Suprapubic skin (tissue), 4 donors: ENCODE data around the gene KIF21B. TPM values are rescaled to one million over a fixed set of nuclear protein-coding genes. Genes with fewer than 3 reads are reported as not detected.

Experiments
- DNase-seq, 2 donors: peaks; one replicate each; pipeline ENCODE4 v3.0.0-alpha.2; 2019; ENCODE audit warnings: low spot score in 2 of 2
- H3K27ac ChIP-seq: fragments of 200-600 bp; sonication (generic); one replicate; pipeline ENCODE4 v1.5.1; 2019
- H3K27me3 ChIP-seq: fragments of 200-600 bp; sonication (generic); one replicate; pipeline ENCODE4 v1.5.1; 2019
- H3K36me3 ChIP-seq: fragments of 200-600 bp; sonication (generic); one replicate; pipeline ENCODE4 v1.5.1; 2019
- H3K4me1 ChIP-seq: fragments of 200-600 bp; sonication (generic); one replicate; pipeline ENCODE4 v1.5.1; 2019
- H3K4me3 ChIP-seq: fragments of 200-600 bp; sonication (generic); one replicate; pipeline ENCODE4 v1.5.1; 2019; ENCODE audit warnings: mild to moderate bottlenecking
- H3K9me3 ChIP-seq: fragments of 200-600 bp; sonication (generic); one replicate; pipeline ENCODE4 v1.5.1; 2019
- EP300 ChIP-seq: sonication (generic); formaldehyde crosslinking; IDR thresholded peaks from one replicate; pipeline ENCODE4 v1.6.1; 2017; ENCODE audit warnings: antibody characterized with exemption
- POLR2A ChIP-seq, 2 donors: fragments of 450-650 bp; IDR thresholded peaks; one replicate each; pipeline ENCODE4 v1.6.1; 2017; ENCODE audit warnings: antibody characterized with exemption in 2 of 2, mild to moderate bottlenecking in 2 of 2, moderate library complexity in 2 of 2
- POLR2AphosphoS5 ChIP-seq, 3 donors: sonication (generic); formaldehyde crosslinking; IDR thresholded peaks; one replicate each; pipeline ENCODE4 v1.6.1; 2017; ENCODE audit warnings: antibody characterized with exemption in 3 of 3
- WGBS: methylation state at CpG from one replicate; pipeline ENCODE4 v1.1.5; 2018; 5-methylcytosine and 5-hydroxymethylcytosine counted together
- total RNA-seq, 4 donors: library from RNA; depleted of rRNA; stranded (reverse); fragments of >200 nt; gene quantifications; one replicate each; pipeline ENCODE4 v1.1.0, GENCODE V29; 2016
- TF ChIP-seq, protein P1 (sequence below), 2 donors: fragments of 200-600 bp in 1 of 2; fragments of 450-650 bp in 1 of 2; sonication (generic) in 1 of 2; IDR thresholded peaks; one replicate each; pipeline ENCODE4 v1.5.1; 2016 to 2019; ENCODE audit warnings: antibody characterized with exemption in 2 of 2, mild to moderate bottlenecking in 1 of 2, moderate library complexity in 1 of 2

Gene KIF21B
- total RNA-seq, 4 donors from 2014 or later, result 0.65 to 2.3 (median 1.1) TPM

GRCh38 chr1:200972985-200973742 is 50.4 kb downstream of the KIF21B start:
- no peak for TF ChIP-seq POLR2A (IDR thresholded peaks at IDR 0.05)
- TF ChIP-seq EP300, result no peak
- no peak for TF ChIP-seq POLR2AphosphoS5 (IDR thresholded peaks at IDR 0.05)
- TF ChIP-seq, protein P1, sequence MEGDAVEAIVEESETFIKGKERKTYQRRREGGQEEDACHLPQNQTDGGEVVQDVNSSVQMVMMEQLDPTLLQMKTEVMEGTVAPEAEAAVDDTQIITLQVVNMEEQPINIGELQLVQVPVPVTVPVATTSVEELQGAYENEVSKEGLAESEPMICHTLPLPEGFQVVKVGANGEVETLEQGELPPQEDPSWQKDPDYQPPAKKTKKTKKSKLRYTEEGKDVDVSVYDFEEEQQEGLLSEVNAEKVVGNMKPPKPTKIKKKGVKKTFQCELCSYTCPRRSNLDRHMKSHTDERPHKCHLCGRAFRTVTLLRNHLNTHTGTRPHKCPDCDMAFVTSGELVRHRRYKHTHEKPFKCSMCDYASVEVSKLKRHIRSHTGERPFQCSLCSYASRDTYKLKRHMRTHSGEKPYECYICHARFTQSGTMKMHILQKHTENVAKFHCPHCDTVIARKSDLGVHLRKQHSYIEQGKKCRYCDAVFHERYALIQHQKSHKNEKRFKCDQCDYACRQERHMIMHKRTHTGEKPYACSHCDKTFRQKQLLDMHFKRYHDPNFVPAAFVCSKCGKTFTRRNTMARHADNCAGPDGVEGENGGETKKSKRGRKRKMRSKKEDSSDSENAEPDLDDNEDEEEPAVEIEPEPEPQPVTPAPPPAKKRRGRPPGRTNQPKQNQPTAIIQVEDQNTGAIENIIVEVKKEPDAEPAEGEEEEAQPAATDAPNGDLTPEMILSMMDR (IDR thresholded peaks at IDR 0.05), result no peak
- no peaks in the 10 kb centered on the region for H3K9me3 ChIP-seq
- no peak overlapping the region for H3K27ac ChIP-seq
- H3K4me3 ChIP-seq, result no peak overlapping the region
- H3K36me3 ChIP-seq, result no peaks in the 10 kb centered on the region
- H3K27me3 ChIP-seq, result no peaks in the 10 kb centered on the region
- no peak for DNase-seq
- peaks cover 12% of the 10 kb centered on the region for H3K4me1 ChIP-seq
- WGBS, result 89% methylated on average over 10 of the region's 17 CpGs

GRCh38 chr1:200971955-200972711 is 51.4 kb downstream of the KIF21B start:
- no peak overlapping the region for H3K4me3 ChIP-seq
- no peaks in the 10 kb centered on the region for H3K27me3 ChIP-seq
- peak in 1 of 2 donors; percentile 80 for DNase-seq
- 42% methylated on average over 18 of the region's 34 CpGs for WGBS
- H3K9me3 ChIP-seq, result no peaks in the 10 kb centered on the region
- TF ChIP-seq EP300 (no peak), POLR2AphosphoS5 (IDR thresholded peaks at IDR 0.05) (no peak), POLR2A (IDR thresholded peaks at IDR 0.05) (no peak)
- TF ChIP-seq, protein P1 (IDR thresholded peaks at IDR 0.05), result peak; percentile 46 to 85
- peaks cover 17% of the 10 kb centered on the region for H3K4me1 ChIP-seq
- H3K36me3 ChIP-seq, result no peaks in the 10 kb centered on the region
- no peak overlapping the region for H3K27ac ChIP-seq

- Histone ChIP-seq H3K27ac (no peak overlapping the region), H3K36me3 (no peaks in the 10 kb centered on the region), H3K4me1 (peaks cover 17% of the 10 kb centered on the region), H3K9me3 (no peaks in the 10 kb centered on the region), H3K27me3 (no peaks in the 10 kb centered on the region), H3K4me3 (no peak overlapping the region)
- 93% methylated on average over 9 of the region's 14 CpGs for WGBS
- no peak for TF ChIP-seq POLR2AphosphoS5 (IDR thresholded peaks at IDR 0.05)
- TF ChIP-seq EP300, result no peak
- TF ChIP-seq, protein P1 (IDR thresholded peaks at IDR 0.05), result no peak
- TF ChIP-seq POLR2A (IDR thresholded peaks at IDR 0.05), result no peak
- DNase-seq, result no peak
These were observed 52.0 kb downstream of the KIF21B start for GRCh38 chr1:200971428-200971903.

DNA sequence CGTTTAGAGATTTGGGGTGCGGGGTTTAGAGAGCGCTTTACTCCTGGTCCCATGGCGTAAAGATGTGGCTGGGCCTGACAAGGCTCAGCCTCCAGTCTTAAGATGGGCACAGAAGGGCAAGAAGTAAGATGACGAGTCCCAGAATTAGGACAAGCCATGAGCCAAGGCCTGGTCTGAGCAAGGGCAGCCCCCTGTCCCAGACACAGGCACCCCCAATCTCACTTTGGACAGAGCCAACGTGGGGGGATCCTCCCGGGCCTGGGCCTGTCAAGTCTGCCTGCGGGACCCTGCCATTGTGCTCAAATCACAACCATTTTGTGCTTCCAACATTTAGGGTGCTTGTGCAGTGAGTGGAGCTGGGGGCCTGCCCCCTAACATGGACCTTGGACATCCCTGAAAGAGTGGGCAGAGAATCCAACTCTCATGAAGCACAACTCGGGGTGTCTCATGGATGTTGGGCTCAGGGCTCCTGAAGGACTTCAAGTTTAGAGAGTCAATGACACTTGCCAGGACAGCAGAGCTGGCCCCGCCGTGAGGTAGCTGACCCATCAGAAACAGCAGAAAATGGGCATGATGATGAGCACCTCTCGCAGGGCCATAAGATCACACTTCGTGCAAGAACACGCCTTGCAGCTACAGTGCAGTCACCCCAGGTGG is 52.6 kb downstream of the KIF21B start:
- Histone ChIP-seq H3K9me3 (no peaks in the 10 kb centered on the region), H3K36me3 (no peaks in the 10 kb centered on the region), H3K4me3 (no peak overlapping the region), H3K4me1 (peaks cover 17% of the 10 kb centered on the region), H3K27ac (no peak overlapping the region), H3K27me3 (no peaks in the 10 kb centered on the region)
- no peak for DNase-seq
- 90% methylated on average over 12 of the region's 14 CpGs for WGBS
- TF ChIP-seq POLR2AphosphoS5 (IDR thresholded peaks at IDR 0.05), result no peak
- TF ChIP-seq, protein P1 (IDR thresholded peaks at IDR 0.05), result no peak
- no peak for TF ChIP-seq EP300
- TF ChIP-seq POLR2A (IDR thresholded peaks at IDR 0.05), result no peak
